ENCODE results near the gene TRUB1.
A peak's percentile ranks its signal among the peaks of the same experiment; 100 is the strongest.

The TRUB1 gene

GRCh38 chr10:114938856-114939193 lies 830 bp downstream of the TRUB1 start:
- Histone ChIP-seq H3K4me3 (replicated peaks; ENCODE audit: low read depth, low read length) (peak overlapping the region; percentile 76), H3K36me3 (ENCODE audit: control insufficient read depth, insufficient read depth, low read length) (peaks cover 7% of the 10 kb centered on the region), H3K27me3 (replicated peaks; ENCODE audit: control insufficient read depth, insufficient read depth, low read length) (no peaks in the 10 kb centered on the region)
- DNase-seq (ENCODE audit: extremely low read depth, insufficient read length), result no peak
- TF ChIP-seq, protein P1, sequence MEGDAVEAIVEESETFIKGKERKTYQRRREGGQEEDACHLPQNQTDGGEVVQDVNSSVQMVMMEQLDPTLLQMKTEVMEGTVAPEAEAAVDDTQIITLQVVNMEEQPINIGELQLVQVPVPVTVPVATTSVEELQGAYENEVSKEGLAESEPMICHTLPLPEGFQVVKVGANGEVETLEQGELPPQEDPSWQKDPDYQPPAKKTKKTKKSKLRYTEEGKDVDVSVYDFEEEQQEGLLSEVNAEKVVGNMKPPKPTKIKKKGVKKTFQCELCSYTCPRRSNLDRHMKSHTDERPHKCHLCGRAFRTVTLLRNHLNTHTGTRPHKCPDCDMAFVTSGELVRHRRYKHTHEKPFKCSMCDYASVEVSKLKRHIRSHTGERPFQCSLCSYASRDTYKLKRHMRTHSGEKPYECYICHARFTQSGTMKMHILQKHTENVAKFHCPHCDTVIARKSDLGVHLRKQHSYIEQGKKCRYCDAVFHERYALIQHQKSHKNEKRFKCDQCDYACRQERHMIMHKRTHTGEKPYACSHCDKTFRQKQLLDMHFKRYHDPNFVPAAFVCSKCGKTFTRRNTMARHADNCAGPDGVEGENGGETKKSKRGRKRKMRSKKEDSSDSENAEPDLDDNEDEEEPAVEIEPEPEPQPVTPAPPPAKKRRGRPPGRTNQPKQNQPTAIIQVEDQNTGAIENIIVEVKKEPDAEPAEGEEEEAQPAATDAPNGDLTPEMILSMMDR (IDR thresholded peaks at IDR 0.05; ENCODE audit: insufficient read depth, low read length, poor library complexity, severe bottlenecking), result no peak

DNA sequence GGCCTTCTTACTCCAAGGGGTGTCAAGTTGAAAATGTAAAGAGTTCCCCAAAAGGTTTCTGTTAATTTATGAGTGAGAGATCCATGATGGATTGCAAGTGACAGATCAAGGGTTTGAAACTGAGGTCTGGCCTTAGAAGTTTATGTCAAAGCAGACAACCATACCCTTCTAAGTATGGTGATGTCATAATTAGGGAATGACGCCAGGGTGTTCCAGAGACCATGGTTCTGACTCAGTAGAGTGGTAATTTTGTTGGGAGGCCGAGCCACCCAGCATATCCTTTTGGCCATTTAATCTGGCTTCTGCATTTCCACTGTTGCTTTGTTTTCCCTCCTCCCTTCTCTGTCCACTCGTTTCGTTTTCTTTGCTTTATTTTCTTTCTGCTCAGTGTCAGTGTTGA lies 2.7 kb downstream of the TRUB1 start:
- TF ChIP-seq, protein P1 (IDR thresholded peaks at IDR 0.05; ENCODE audit: insufficient read depth, low read length, poor library complexity, severe bottlenecking), result no peak
- H3K36me3 ChIP-seq (ENCODE audit: control insufficient read depth, insufficient read depth, low read length), result peaks cover 9% of the 10 kb centered on the region
- no peak overlapping the region for H3K4me3 ChIP-seq (replicated peaks; ENCODE audit: low read depth, low read length)
- H3K27me3 ChIP-seq (replicated peaks; ENCODE audit: control insufficient read depth, insufficient read depth, low read length), result no peaks in the 10 kb centered on the region
- DNase-seq (ENCODE audit: extremely low read depth, insufficient read length), result no peak

GRCh38 chr10:114943000-114943399 lies 5.0 kb downstream of the TRUB1 start:
- DNase-seq (ENCODE audit: extremely low read depth, insufficient read length), result no peak
- TF ChIP-seq, protein P1 (IDR thresholded peaks at IDR 0.05; ENCODE audit: insufficient read depth, low read length, poor library complexity, severe bottlenecking), result no peak
- no peaks in the 10 kb centered on the region for H3K27me3 ChIP-seq (replicated peaks; ENCODE audit: control insufficient read depth, insufficient read depth, low read length)
- no peak overlapping the region for H3K4me3 ChIP-seq (replicated peaks; ENCODE audit: low read depth, low read length)
- H3K36me3 ChIP-seq (ENCODE audit: control insufficient read depth, insufficient read depth, low read length), result peaks cover 10% of the 10 kb centered on the region

GRCh38 chr10:114953047-114953446 lies 15.1 kb downstream of the TRUB1 start:
- H3K27me3 ChIP-seq (replicated peaks; ENCODE audit: control insufficient read depth, insufficient read depth, low read length), result no peaks in the 10 kb centered on the region
- peaks cover 1% of the 10 kb centered on the region for H3K36me3 ChIP-seq (ENCODE audit: control insufficient read depth, insufficient read depth, low read length)
- H3K4me3 ChIP-seq (replicated peaks; ENCODE audit: low read depth, low read length), result no peak overlapping the region
- peak; percentile 70 for DNase-seq (ENCODE audit: extremely low read depth, insufficient read length)
- TF ChIP-seq, protein P1 (IDR thresholded peaks at IDR 0.05; ENCODE audit: insufficient read depth, low read length, poor library complexity, severe bottlenecking), result no peak

DNA sequence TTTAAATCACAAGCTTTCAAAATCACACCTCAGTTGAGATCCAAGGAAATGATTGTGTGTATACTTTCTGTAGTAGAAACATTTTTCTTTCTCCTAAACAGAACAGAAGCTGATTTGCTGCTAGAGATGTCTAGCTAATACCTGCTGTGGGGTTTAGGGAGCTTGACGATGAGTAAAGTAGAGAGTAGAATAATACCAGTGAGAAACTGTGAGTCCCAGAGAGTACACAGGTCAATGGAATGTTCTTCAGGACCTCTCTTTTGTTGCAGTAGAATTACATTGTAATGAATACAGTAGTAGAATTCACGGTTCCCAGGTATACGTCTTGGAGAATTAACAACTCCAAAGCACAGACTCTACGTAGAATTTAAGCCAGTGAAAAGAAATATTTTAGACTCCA lies 18.0 kb downstream of the TRUB1 start:
- H3K4me3 ChIP-seq (replicated peaks; ENCODE audit: low read depth, low read length), result no peak overlapping the region

More for the DNA sequence above, 18.0 kb downstream of the TRUB1 start:
- TF ChIP-seq, protein P1 (IDR thresholded peaks at IDR 0.05; ENCODE audit: insufficient read depth, low read length, poor library complexity, severe bottlenecking), result no peak
- no peaks in the 10 kb centered on the region; the same call in 1 of the 2 replicates for H3K36me3 ChIP-seq (ENCODE audit: control insufficient read depth, insufficient read depth, low read length)
- DNase-seq (ENCODE audit: extremely low read depth, insufficient read length), result no peak
- no peaks in the 10 kb centered on the region for H3K27me3 ChIP-seq (replicated peaks; ENCODE audit: control insufficient read depth, insufficient read depth, low read length)
